IMR-90 (cell line): ENCODE measurements around the gene ZNF384.

Experiments
- RAD21 ChIP-seq: IDR thresholded peaks from 2 replicates; pipeline ENCODE4 v1.6.1; 2012; ENCODE audit warnings: low read length, improper control_type of control experiment
- RCOR1 ChIP-seq: IDR thresholded peaks from 2 replicates; pipeline ENCODE4 v1.6.1; 2012; ENCODE audit warnings: mild to moderate bottlenecking, low read length, improper control_type of control experiment; ENCODE audit not compliant: insufficient replicate concordance
- TF ChIP-seq, protein P1 (sequence below): conservative IDR thresholded peaks from 2 replicates; pipeline ENCODE4 v1.5.1; 2012; ENCODE audit warnings: mild to moderate bottlenecking, low read depth, low read length, improper control_type of control experiment

DNA sequence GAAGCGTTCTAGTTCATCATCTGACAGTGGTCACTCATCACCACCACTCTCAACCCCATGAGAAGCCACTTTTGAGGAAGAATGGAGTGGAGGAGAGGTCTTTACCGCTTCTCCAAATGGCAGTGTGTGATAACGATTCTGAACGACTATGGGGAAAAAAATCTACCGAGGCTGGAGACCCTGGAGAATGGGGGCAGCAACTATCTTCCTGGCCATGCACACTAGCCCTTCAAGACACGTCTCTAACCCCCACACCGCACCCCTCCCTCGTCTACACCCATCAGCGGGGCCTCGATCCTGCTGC, 26.6 kb downstream of the ZNF384 start:
- TF ChIP-seq, protein P1, sequence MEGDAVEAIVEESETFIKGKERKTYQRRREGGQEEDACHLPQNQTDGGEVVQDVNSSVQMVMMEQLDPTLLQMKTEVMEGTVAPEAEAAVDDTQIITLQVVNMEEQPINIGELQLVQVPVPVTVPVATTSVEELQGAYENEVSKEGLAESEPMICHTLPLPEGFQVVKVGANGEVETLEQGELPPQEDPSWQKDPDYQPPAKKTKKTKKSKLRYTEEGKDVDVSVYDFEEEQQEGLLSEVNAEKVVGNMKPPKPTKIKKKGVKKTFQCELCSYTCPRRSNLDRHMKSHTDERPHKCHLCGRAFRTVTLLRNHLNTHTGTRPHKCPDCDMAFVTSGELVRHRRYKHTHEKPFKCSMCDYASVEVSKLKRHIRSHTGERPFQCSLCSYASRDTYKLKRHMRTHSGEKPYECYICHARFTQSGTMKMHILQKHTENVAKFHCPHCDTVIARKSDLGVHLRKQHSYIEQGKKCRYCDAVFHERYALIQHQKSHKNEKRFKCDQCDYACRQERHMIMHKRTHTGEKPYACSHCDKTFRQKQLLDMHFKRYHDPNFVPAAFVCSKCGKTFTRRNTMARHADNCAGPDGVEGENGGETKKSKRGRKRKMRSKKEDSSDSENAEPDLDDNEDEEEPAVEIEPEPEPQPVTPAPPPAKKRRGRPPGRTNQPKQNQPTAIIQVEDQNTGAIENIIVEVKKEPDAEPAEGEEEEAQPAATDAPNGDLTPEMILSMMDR: no peak
- TF ChIP-seq RAD21 (no peak), RCOR1 (peak; percentile 16)
